Muscle layer of duodenum (tissue), 2 donors: ENCODE results near the gene IL1RAPL2.
"Not testable (repeated sequence)": the region's sequence is repeated elsewhere in the genome, so short reads cannot be mapped to it uniquely, and the experiment has no call there.

Experiments used
- H3K27ac ChIP-seq: one replicate; pipeline ENCODE4 v1.7.0; 2013; ENCODE audit warnings: mild to moderate bottlenecking, low read length
- H3K27me3 ChIP-seq: one replicate; pipeline ENCODE4 v1.7.0; 2013; ENCODE audit warnings: low read depth, mild to moderate bottlenecking, control low read depth, low read length
- H3K36me3 ChIP-seq, 2 donors: one replicate each; pipeline ENCODE4 v1.7.0; 2013; ENCODE audit warnings: low read length in 2 of 2, control low read depth in 1 of 2, mild to moderate bottlenecking in 1 of 2; ENCODE audit not compliant: insufficient read depth in 2 of 2, control insufficient read depth in 1 of 2
- H3K4me1 ChIP-seq, 2 donors: one replicate each; pipeline ENCODE4 v1.7.0; 2013; ENCODE audit warnings: low read length in 2 of 2, mild to moderate bottlenecking in 2 of 2, control low read depth in 1 of 2, moderate library complexity in 1 of 2; ENCODE audit not compliant: insufficient read depth in 2 of 2, control insufficient read depth in 1 of 2
- H3K4me3 ChIP-seq, 2 donors: one replicate each; pipeline ENCODE4 v1.7.0; 2013; ENCODE audit warnings: low read length in 2 of 2, low read depth in 1 of 2, mild to moderate bottlenecking in 1 of 2
- H3K9me3 ChIP-seq, 2 donors: one replicate each; pipeline ENCODE4 v1.7.0; 2013; ENCODE audit warnings: low read length in 2 of 2, control low read depth in 1 of 2, mild to moderate bottlenecking in 1 of 2; ENCODE audit not compliant: control insufficient read depth in 1 of 2
- donor health status: healthy.

Gene IL1RAPL2

DNA sequence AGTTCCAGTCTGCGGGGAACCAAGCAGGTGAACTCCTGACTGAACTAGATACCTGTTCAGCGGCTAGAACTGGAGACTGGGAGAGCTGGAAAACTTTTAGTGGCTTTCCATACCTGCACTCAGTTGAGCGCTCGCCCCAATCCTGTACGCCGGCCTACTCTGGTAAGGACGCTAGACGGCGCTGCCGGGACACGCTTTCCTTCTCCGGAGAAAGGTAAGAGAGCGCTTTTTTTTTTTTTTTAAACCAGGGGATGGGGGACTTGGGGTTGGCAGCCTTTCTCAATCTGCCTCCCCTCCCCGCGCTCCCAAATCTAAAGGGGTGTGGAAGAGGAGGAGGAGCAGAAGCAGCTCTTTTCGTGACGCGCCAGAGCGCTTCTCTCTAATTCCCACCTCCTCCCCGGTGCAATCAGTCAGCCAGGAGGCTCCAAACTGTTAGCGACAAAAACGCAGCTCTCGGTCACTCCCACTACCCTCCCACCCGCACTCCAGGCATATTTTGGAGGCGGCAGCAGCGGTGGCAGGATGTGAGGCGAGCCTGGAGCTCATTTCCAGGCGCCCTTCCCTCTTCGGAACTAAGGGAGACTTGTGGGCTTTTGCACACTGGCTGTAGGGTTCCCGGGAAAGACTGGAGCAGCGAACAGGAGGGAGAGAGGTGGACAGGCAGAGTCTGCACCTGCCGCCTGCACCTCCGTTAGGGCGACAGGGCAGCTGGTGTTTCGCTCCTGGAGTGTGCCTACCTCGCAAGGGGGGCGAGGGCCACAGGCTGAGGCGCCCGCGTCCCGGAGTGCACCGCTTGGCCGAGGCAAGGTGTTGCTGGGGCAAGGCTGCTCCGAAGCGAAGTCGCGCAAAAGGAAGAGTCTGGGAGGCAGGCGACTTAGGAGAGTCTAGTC is at the start of gene IL1RAPL2:
Gene IL1RAPL2, plus strand, starts transcription at position 409 of the 890 bp plus-strand sequence.
- Histone ChIP-seq H3K36me3 (no peaks in the 10 kb centered on the region), H3K27me3 (no peaks in the 10 kb centered on the region), H3K4me3 (peak within 1 kb of the TSS; percentile 33 to 58), H3K27ac (no peak within 1 kb of the TSS), H3K9me3 (no peaks in the 10 kb centered on the region), H3K4me1 (peaks cover 0 to 10% of the 10 kb centered on the region in 2 donors)

DNA sequence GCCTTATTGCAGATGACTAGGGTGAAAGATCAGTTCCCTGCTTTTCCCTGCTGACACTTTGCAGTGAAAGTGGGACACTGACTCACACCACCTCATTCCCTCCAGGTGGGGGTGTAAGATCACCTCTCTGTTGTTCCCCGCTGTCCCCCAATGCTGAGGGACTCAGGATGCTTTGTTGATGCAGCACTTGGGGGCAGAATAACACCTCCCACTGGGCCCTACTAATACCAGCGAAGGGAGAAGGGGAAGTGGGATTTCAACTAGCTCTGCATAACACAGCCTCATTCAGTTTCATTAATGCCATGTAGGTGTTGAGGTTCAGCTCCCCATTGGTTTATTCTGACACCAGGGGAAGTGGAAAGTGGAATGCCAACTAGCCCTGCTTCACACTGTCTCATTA is 43.6 kb upstream of the IL1RAPL2 start:
- H3K36me3 ChIP-seq, result no peaks in the 10 kb centered on the region
- no peaks in the 10 kb centered on the region for H3K9me3 ChIP-seq
- H3K27me3 ChIP-seq, result no peaks in the 10 kb centered on the region
- no peaks in the 10 kb centered on the region for H3K4me1 ChIP-seq
- no peak overlapping the region for H3K4me3 ChIP-seq
- H3K27ac ChIP-seq, result no peak overlapping the region

- no peaks in the 10 kb centered on the region for H3K9me3 ChIP-seq
- no peaks in the 10 kb centered on the region for H3K4me1 ChIP-seq
- H3K27ac ChIP-seq, result no peak overlapping the region
- no peak overlapping the region for H3K4me3 ChIP-seq
- H3K36me3 ChIP-seq, result no peaks in the 10 kb centered on the region
- H3K27me3 ChIP-seq, result no peaks in the 10 kb centered on the region
These were observed 42.1 kb upstream of the IL1RAPL2 start for GRCh38 chrX:104523858-104524257.

GRCh38 chrX:104539081-104539480 is 26.9 kb upstream of the IL1RAPL2 start:
- H3K4me3 ChIP-seq, result no peak overlapping the region
- H3K27me3 ChIP-seq, result no peaks in the 10 kb centered on the region
- H3K36me3 ChIP-seq, result no peaks in the 10 kb centered on the region
- no peaks in the 10 kb centered on the region for H3K4me1 ChIP-seq
- H3K9me3 ChIP-seq, result no peaks in the 10 kb centered on the region
- no peak overlapping the region for H3K27ac ChIP-seq

DNA sequence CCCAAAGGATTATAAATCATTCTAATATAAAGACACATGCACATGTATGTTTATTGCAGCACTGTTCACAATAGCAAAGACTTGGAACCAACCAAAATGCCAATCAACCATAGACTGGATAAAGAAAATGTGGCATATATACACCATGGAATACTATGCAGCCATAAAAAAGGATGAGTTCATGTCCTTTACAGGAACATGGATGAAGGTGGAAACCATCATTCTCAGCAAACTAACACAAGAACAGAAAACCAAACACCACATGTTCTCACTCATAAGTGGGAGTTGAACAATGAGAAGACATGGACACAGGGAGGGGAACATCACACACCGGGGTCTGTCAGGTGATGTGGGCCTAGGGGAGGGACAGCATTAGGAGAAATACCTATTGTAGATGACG is 23.6 kb upstream of the IL1RAPL2 start:
- not testable (repeated sequence) for H3K4me3 ChIP-seq, H3K4me1 ChIP-seq, H3K36me3 ChIP-seq, H3K27me3 ChIP-seq, H3K9me3 ChIP-seq, H3K27ac ChIP-seq

DNA sequence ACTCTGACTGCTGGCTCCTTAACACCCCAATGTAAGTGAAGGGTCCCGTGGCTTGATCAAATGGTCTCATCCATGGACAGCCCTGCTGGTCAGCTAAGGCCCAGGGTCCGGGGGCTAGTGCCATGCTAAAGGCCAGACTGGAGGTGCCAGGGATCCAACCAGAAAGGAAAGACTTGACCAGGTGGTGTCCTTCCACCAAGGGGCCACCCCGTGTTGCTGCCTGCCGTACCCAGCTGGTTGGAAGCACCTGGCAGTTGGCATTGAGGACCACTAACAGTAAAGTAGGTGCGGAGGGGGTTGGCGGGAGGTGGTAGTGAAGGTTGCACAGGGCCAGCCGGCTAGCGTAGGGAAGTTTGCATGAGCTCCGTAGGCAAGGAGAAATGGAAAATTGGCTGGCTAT is 1.7 kb upstream of the IL1RAPL2 start:
- Histone ChIP-seq H3K4me1 (peaks cover 0 to 10% of the 10 kb centered on the region in 2 donors), H3K27ac (no peak overlapping the region), H3K9me3 (no peaks in the 10 kb centered on the region), H3K4me3 (no peak overlapping the region), H3K27me3 (no peaks in the 10 kb centered on the region), H3K36me3 (no peaks in the 10 kb centered on the region)

GRCh38 chrX:104564921-104565703 is 887 bp upstream of the IL1RAPL2 start:
- no peaks in the 10 kb centered on the region for H3K9me3 ChIP-seq
- peaks cover 0 to 10% of the 10 kb centered on the region in 2 donors for H3K4me1 ChIP-seq
- no peak overlapping the region for H3K27ac ChIP-seq
- no peaks in the 10 kb centered on the region for H3K27me3 ChIP-seq
- no peaks in the 10 kb centered on the region for H3K36me3 ChIP-seq
- peak overlapping the region in 1 of 2 donors; percentile 58 for H3K4me3 ChIP-seq

GRCh38 chrX:104566681-104567501 is 892 bp downstream of the IL1RAPL2 start:
- H3K4me1 ChIP-seq, result peaks cover 0 to 10% of the 10 kb centered on the region in 2 donors
- H3K27me3 ChIP-seq, result no peaks in the 10 kb centered on the region
- peak overlapping the region in 1 of 2 donors; percentile 58 for H3K4me3 ChIP-seq
- H3K36me3 ChIP-seq, result no peaks in the 10 kb centered on the region
- H3K27ac ChIP-seq, result no peak overlapping the region
- H3K9me3 ChIP-seq, result no peaks in the 10 kb centered on the region

GRCh38 chrX:104567506-104567905 is 1.5 kb downstream of the IL1RAPL2 start:
- Histone ChIP-seq H3K27me3 (no peaks in the 10 kb centered on the region), H3K27ac (no peak overlapping the region), H3K9me3 (no peaks in the 10 kb centered on the region), H3K4me3 (peak overlapping the region in 1 of 2 donors; percentile 58), H3K4me1 (peaks cover 0 to 10% of the 10 kb centered on the region in 2 donors), H3K36me3 (no peaks in the 10 kb centered on the region)

GRCh38 chrX:104568304-104568915 is 2.4 kb downstream of the IL1RAPL2 start:
- no peaks in the 10 kb centered on the region for H3K36me3 ChIP-seq
- H3K4me1 ChIP-seq, result peaks cover 0 to 10% of the 10 kb centered on the region in 2 donors
- no peaks in the 10 kb centered on the region for H3K27me3 ChIP-seq
- H3K27ac ChIP-seq, result no peak overlapping the region
- no peak overlapping the region for H3K4me3 ChIP-seq
- no peaks in the 10 kb centered on the region for H3K9me3 ChIP-seq
